ENCODE measurements around the gene TAS1R1.

Gene TAS1R1

GRCh38 chr1:6622396-6623152 lies 67.5 kb downstream of the TAS1R1 start:
- H3K27ac Mint-ChIP-seq: no peak overlapping the region
- H3K36me3 Mint-ChIP-seq: peaks cover 4% of the 10 kb centered on the region
- no peaks in the 10 kb centered on the region for H3K27me3 Mint-ChIP-seq
- H3K4me1 Mint-ChIP-seq: peaks cover 22% of the 10 kb centered on the region
- H3K4me3 Mint-ChIP-seq: no peak overlapping the region
- H3K9me3 Mint-ChIP-seq: no peaks in the 10 kb centered on the region

GRCh38 chr1:6623269-6623965 lies 68.3 kb downstream of the TAS1R1 start:
- no peaks in the 10 kb centered on the region for H3K9me3 Mint-ChIP-seq
- H3K4me1 Mint-ChIP-seq: peaks cover 30% of the 10 kb centered on the region
- no peaks in the 10 kb centered on the region for H3K27me3 Mint-ChIP-seq
- H3K36me3 Mint-ChIP-seq: peaks cover 8% of the 10 kb centered on the region
- H3K4me3 Mint-ChIP-seq: no peak overlapping the region
- no peak overlapping the region for H3K27ac Mint-ChIP-seq

GRCh38 chr1:6624710-6625583 lies 69.8 kb downstream of the TAS1R1 start, which contains the start of gene THAP3:
THAP3 (plus strand) TSS chr1:6624868; CDS start chr1:6625219, 351 bp downstream.
- H3K36me3 Mint-ChIP-seq: peaks cover 8% of the 10 kb centered on the region

GRCh38 chr1:6625584-6626149 lies 70.6 kb downstream of the TAS1R1 start:
- no peaks in the 10 kb centered on the region for H3K27me3 Mint-ChIP-seq
- peak overlapping the region; percentile 94 for H3K4me3 Mint-ChIP-seq
- H3K27ac Mint-ChIP-seq: peak overlapping the region; percentile 93
- peaks cover 5% of the 10 kb centered on the region for H3K36me3 Mint-ChIP-seq
- H3K9me3 Mint-ChIP-seq: no peaks in the 10 kb centered on the region
- H3K4me1 Mint-ChIP-seq: peaks cover 35% of the 10 kb centered on the region

More at GRCh38 chr1:6624710-6625583, 69.8 kb downstream of the TAS1R1 start, which contains the start of gene THAP3:
- no peaks in the 10 kb centered on the region for H3K9me3 Mint-ChIP-seq
- peak within 1 kb of the TSS; percentile 93 for H3K27ac Mint-ChIP-seq
- peaks cover 35% of the 10 kb centered on the region for H3K4me1 Mint-ChIP-seq
- H3K4me3 Mint-ChIP-seq: peak within 1 kb of the TSS; percentile 94
- no peaks in the 10 kb centered on the region for H3K27me3 Mint-ChIP-seq

GRCh38 chr1:6627031-6627430 lies 71.9 kb downstream of the TAS1R1 start:
- Mint-ChIP-seq H3K4me1 (peaks cover 35% of the 10 kb centered on the region), H3K27me3 (no peaks in the 10 kb centered on the region), H3K27ac (no peak overlapping the region), H3K9me3 (no peaks in the 10 kb centered on the region), H3K4me3 (peak overlapping the region; percentile 94), H3K36me3 (peaks cover 5% of the 10 kb centered on the region)

GRCh38 chr1:6627841-6628545 lies 72.9 kb downstream of the TAS1R1 start:
- Mint-ChIP-seq H3K27ac (no peak overlapping the region), H3K4me3 (peak overlapping the region; percentile 94), H3K36me3 (peaks cover 5% of the 10 kb centered on the region), H3K27me3 (no peaks in the 10 kb centered on the region), H3K9me3 (no peaks in the 10 kb centered on the region), H3K4me1 (peaks cover 35% of the 10 kb centered on the region)

- H3K27me3 Mint-ChIP-seq: no peaks in the 10 kb centered on the region
- peak overlapping the region; percentile 49 for H3K27ac Mint-ChIP-seq
- H3K9me3 Mint-ChIP-seq: no peaks in the 10 kb centered on the region
- peaks cover 5% of the 10 kb centered on the region for H3K36me3 Mint-ChIP-seq
- no peak overlapping the region for H3K4me3 Mint-ChIP-seq
- H3K4me1 Mint-ChIP-seq: peaks cover 35% of the 10 kb centered on the region
Measured at GRCh38 chr1:6628971-6629479, 73.9 kb downstream of the TAS1R1 start.

Data from activated naive CD4-positive, alpha-beta T cell treated with anti-CD3 and anti-CD28 coated beads, Interleukin-2, amount 50 U/mL, for 24 hours (primary cell).